ENCODE measurements around the gene NPHP3. TPM values are rescaled to one million over a fixed set of nuclear protein-coding genes. Genes with fewer than 3 reads are reported as not detected.
A peak's percentile ranks its signal among the peaks of the same experiment; 100 is the strongest.

Gene NPHP3
- total RNA-seq, 1 donor from 2014 or later, result 23.2 TPM

- DNase-seq (no peak), ATAC-seq (ENCODE audit: low read depth) (peak; percentile 2)
- intact Hi-C loops (cut with micrococcal nuclease), result loop anchor here (2.0 to 10.0 kb wide), 4 partner anchors 914 to 1826 kb away; partner anchors contain the start of genes CDV3, CEP63 and SRPRB
- Mint-ChIP-seq H3K27me3 (no peaks in the 10 kb centered on the region), H3K4me3 (peak overlapping the region; percentile 97), H3K4me1 (peaks cover 32% of the 10 kb centered on the region), H3K9me3 (no peaks in the 10 kb centered on the region), H3K36me3 (ENCODE audit: low read depth) (peaks cover 10% of the 10 kb centered on the region), H3K27ac (peak overlapping the region; percentile 93)
- ChIA-PET CTCF (interaction anchor here (0.7 to 1.7 kb wide), 2 partner anchors 23 to 124 kb away, joined by 3 to 6 read pairs; no protein-coding TSS in a partner anchor), POLR2A (interaction anchor here (0.7 to 1.2 kb wide), 3 partner anchors 8 to 912 kb away, joined by 3 read pairs; partner anchors contain the start of gene CDV3)
- TF ChIP-seq CTCF (IDR thresholded peaks at IDR 0.05), result no peak
Observed at GRCh38 chr3:132660811-132661070, 61.5 kb downstream of the NPHP3 start.

- Mint-ChIP-seq H3K4me1 (peaks cover 35% of the 10 kb centered on the region), H3K9me3 (no peaks in the 10 kb centered on the region), H3K27ac (peak within 1 kb of the TSS; percentile 93), H3K36me3 (ENCODE audit: low read depth) (peaks cover 10% of the 10 kb centered on the region), H3K27me3 (no peaks in the 10 kb centered on the region), H3K4me3 (peak within 1 kb of the TSS; percentile 97)
- POLR2A ChIA-PET, result interaction anchor here (0.7 to 1.7 kb wide), 4 partner anchors 9 to 913 kb away, joined by 3 to 6 read pairs (median 3); partner anchors contain the start of gene CDV3
- peak; percentile 70 for ATAC-seq (ENCODE audit: low read depth)
- intact Hi-C loops (cut with micrococcal nuclease), result loop anchor here (2.0 to 10.0 kb wide), 4 partner anchors 915 to 1827 kb away; partner anchors contain the start of genes CDV3, CEP63 and SRPRB
- TF ChIP-seq CTCF (IDR thresholded peaks at IDR 0.05), result no peak
- peak; percentile 66 for DNase-seq
- CTCF ChIA-PET, result interaction anchor here (0.7 to 1.7 kb wide), 3 partner anchors 18 to 124 kb away, joined by 3 to 6 read pairs (median 4); no protein-coding TSS in a partner anchor
Observed at GRCh38 chr3:132660052-132660810, 62.0 kb downstream of the NPHP3 start, which contains the start of gene UBA5. UBA5 (plus strand) TSS chr3:132660329; CDS start chr3:132660538, 209 bp downstream.

GRCh38 chr3:132659365-132660051 is 62.7 kb downstream of the NPHP3 start, which contains the start of gene ACAD11:
ACAD11 (minus strand) TSS chr3:132659809; CDS start chr3:132659751, 58 bp downstream.
- intact Hi-C loops (cut with micrococcal nuclease), result loop anchor here (1.0 to 10.0 kb wide), 9 partner anchors 63 to 1827 kb away; partner anchors contain the start of genes CDV3, CEP63, DNAJC13 and NPHP3
- POLR2A ChIA-PET, result interaction anchor here (1.1 to 1.7 kb wide), 3 partner anchors 10 to 914 kb away, joined by 3 to 6 read pairs (median 3); partner anchors contain the start of gene CDV3
- peak; percentile 55 for DNase-seq
- Mint-ChIP-seq H3K4me3 (peak within 1 kb of the TSS; percentile 97), H3K9me3 (no peaks in the 10 kb centered on the region), H3K4me1 (peaks cover 35% of the 10 kb centered on the region), H3K27me3 (no peaks in the 10 kb centered on the region), H3K36me3 (ENCODE audit: low read depth) (peaks cover 10% of the 10 kb centered on the region), H3K27ac (peak within 1 kb of the TSS; percentile 93)
- CTCF ChIA-PET, result interaction anchor here (1.0 to 1.6 kb wide), 2 partner anchors 17 to 67 kb away, joined by 3 to 4 read pairs; no protein-coding TSS in a partner anchor
- no peak for TF ChIP-seq CTCF (IDR thresholded peaks at IDR 0.05)
- peak; percentile 74 for ATAC-seq (ENCODE audit: low read depth)

GRCh38 chr3:132659000-132659364 is 63.2 kb downstream of the NPHP3 start:
- Mint-ChIP-seq H3K4me1 (peaks cover 35% of the 10 kb centered on the region), H3K27me3 (no peaks in the 10 kb centered on the region), H3K27ac (peak overlapping the region; percentile 93), H3K9me3 (no peaks in the 10 kb centered on the region), H3K4me3 (peak overlapping the region; percentile 97), H3K36me3 (ENCODE audit: low read depth) (peaks cover 10% of the 10 kb centered on the region)
- ATAC-seq (ENCODE audit: low read depth) (no peak), DNase-seq (no peak)
- intact Hi-C loops (cut with micrococcal nuclease), result loop anchor here (1.0 to 5.0 kb wide), 5 partner anchors 63 to 1004 kb away; partner anchors contain the start of genes DNAJC13 and NPHP3
- POLR2A ChIA-PET, result interaction anchor here (1.7 kb wide), 1 partner anchor 64 kb away, joined by 6 read pairs; no protein-coding TSS in a partner anchor
- CTCF ChIA-PET, result interaction anchor here (1.0 to 1.6 kb wide), 2 partner anchors 17 to 67 kb away, joined by 3 to 4 read pairs; no protein-coding TSS in a partner anchor
- TF ChIP-seq CTCF (IDR thresholded peaks at IDR 0.05), result no peak

Data from activated B cell treated with CpG ODN at 0.5 μM for 24 hours (primary cell).